ENCODE data around the gene ALOX12B. TPM values are rescaled to one million over a fixed set of nuclear protein-coding genes. Genes with fewer than 3 reads are reported as not detected.

The ALOX12B gene
- total RNA-seq (2014; rRNA removed; shearing (Covaris generic)), result 0.64 and 0.69 TPM in 2 replicates
- polyA plus RNA-seq (2014; cell fraction: nucleus; rRNA removed), result 2.5 TPM in 1 of 2 replicates, not detected in the other

DNA sequence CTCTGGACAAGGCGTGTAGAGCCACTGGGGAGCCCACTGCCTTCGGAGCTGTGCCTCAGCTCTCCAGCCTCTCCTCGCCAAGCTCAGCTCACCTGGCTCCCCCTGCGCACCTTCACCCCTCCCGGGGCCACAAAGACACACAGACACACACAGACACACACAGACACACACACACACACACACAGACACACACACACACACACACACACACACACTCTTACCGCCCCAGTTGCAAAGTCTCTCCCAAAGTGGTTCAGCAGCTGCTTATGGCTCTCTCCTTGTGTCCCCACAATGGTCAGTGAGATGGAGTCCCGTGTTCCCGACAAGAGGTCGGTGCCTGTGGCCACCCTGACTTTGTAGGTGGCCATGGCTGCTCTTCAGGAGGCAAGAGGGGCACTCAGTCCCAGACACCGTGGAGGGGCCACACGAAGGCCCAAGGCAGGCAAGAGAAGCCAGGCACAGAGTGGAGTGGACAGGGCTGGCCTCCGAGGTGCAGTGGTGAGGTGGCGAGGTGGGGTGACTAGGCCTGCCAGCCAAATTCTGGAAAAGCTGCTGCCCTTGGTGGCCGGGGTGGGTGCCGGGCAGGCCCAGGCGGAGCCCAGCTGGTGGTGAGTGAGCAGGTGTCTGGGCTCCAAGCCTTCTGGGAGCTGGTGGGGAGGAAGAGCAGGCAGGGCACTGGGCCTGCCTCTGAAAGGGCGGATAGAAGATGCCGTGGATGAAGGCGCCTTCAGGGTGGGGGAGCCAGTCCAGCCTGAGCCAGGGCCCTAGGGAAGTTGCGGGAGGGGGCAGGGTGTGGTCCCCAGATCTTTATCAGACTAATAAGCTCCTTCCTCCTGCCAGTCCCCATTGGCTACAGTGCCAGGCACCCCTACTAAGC, at the start of gene ALOX12B:
Gene ALOX12B (minus strand): TSS at position 642 of the 877 bp plus-strand sequence. CDS start 274 bp downstream, at position 368.
- no peak for DNase-seq (ENCODE audit: extremely low read depth, low read depth)

DNA sequence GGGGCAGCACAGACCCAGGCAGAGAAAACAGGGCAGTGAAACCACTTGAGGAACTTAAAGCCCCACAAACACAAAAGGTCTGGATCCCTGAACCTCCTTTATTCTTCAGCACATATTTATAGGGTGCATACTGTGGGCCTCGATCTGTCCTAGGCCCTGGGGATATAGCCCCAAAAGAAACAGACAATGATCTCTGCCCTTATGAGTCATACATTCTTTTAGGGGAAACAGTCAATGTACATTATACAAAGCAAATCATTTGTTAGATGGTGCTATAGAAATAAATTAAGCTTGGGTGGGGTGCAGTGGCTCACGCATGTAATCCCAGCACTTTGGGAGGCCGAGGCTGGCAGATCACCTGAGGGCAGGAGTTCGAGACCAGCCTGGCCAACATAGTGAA, 46.4 kb upstream of the ALOX12B start:
- no peak for DNase-seq (ENCODE audit: extremely low read depth, low read depth)

- no peak for DNase-seq (ENCODE audit: extremely low read depth, low read depth)
These were observed 45.9 kb upstream of the ALOX12B start for GRCh38 chr17:8133399-8133798.

GRCh38 chr17:8131844-8132441, 44.4 kb upstream of the ALOX12B start:
- DNase-seq (ENCODE audit: extremely low read depth, low read depth), result no peak

DNA sequence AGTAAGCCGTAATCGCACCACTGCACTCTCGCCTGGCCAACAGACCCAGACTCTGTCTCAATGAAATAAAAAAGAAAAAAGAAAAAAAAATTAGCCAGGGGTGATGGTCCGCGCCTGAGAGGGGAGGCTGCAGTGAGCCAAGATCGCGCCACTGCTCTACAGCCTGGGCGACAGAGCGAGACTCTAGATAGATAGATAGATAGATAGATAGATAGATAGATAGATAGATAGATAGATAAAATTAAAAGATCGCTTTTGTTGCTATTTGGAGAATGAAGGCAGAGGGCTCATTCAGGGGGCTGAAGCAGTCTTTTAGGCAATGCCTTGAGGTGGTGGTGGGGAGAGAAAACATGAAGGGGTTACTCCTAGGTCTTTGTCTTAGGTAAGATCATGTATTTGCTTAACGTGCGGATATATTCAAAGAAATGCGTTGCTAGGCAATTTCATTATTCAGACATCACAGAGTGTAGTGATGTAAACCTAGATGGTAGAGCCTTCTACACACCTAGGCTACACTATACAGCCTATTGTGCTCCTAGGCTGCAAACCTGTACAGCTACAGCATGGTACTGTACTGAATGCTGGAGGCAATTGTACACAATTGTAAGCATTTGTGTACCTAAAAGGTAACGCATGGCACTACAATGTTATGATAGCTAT, 40.7 kb upstream of the ALOX12B start:
- no peak for DNase-seq (ENCODE audit: extremely low read depth, low read depth)

- no peak for DNase-seq (ENCODE audit: extremely low read depth, low read depth)
These were observed 39.1 kb upstream of the ALOX12B start for GRCh38 chr17:8126491-8127066.

DNA sequence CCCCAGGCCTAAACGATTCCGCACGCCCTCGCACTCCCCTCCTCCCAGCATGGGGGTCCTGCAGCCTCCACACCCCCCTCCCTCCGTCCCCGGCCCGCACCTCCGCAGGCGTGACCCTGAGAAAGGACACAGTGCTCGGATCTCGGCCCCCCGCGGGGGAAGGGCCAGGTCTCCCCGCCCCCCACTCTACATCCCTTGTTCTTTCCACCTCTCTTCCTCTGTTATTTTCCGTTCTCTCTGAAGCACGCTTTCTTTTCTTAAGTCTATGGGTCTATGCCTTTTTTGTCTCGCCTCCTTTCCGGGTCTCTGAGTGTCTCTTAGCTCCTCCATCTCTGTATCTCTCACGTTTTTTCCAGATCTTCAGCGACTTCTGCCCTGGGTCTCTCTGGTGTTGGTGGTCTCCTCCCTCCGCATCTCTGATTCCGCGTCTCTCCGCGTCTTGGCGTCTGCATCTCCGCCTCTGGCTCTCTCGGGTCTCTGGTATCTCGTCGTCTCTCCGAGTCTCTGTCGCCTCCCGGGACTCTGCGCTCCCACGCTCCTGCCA, 38.5 kb upstream of the ALOX12B start:
- DNase-seq (ENCODE audit: extremely low read depth, low read depth), result no peak

DNA sequence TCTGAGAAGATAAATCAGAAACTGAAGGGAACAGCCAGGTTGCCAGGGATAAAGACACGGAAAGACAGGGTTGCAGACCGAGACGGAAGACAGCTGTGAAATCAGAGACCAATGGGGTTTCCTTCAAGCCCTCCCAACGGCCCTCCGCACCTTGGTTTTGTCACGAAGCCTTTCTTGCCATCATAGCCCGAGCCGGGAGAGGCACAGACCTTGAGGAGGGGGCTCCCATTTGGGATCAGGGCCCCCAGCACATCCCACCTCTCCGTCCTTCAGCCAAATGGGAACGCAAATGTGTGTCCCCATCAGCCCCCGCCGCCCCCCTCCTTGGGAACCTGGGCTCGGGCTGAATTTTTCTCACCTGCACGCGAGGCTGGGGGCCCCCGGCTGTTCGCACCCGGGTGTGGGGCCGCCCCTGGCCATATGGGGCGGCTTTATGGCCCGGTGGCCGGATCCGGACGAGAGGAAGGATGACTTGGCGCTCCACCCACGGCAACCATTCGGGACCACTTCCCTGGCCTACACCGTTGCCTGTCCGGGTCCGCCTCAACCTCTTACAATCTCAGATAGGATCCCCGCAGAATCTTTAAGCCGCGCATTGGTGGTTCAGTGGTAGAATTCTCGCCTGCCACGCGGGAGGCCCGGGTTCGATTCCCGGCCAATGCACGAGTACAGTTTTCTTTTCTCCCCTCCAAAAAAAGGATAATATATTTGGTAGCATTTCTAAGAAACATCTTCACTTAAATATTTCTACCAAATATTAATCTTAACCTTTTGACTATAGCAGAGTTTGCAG, 37.8 kb upstream of the ALOX12B start:
- peak; percentile 82 for DNase-seq (ENCODE audit: extremely low read depth, low read depth)

- no peak for DNase-seq (ENCODE audit: extremely low read depth, low read depth)
These were observed 37.0 kb upstream of the ALOX12B start for GRCh38 chr17:8124350-8125153.

GRCh38 chr17:8123695-8124349, 36.3 kb upstream of the ALOX12B start, which contains the start of gene HES7:
Gene HES7 (minus strand): TSS chr17:8124106. CDS start chr17:8124084, 22 bp downstream.
- peak; percentile 73 for DNase-seq (ENCODE audit: extremely low read depth, low read depth)

- no peak for DNase-seq (ENCODE audit: extremely low read depth, low read depth)
These were observed 35.6 kb upstream of the ALOX12B start for GRCh38 chr17:8122924-8123694.

- no peak for DNase-seq (ENCODE audit: extremely low read depth, low read depth)
These were observed 35.0 kb upstream of the ALOX12B start for GRCh38 chr17:8122422-8122923.

- peak; percentile 75 for DNase-seq (ENCODE audit: extremely low read depth, low read depth)
These were observed 34.3 kb upstream of the ALOX12B start for GRCh38 chr17:8121681-8122421.

- DNase-seq (ENCODE audit: extremely low read depth, low read depth), result no peak
These were observed 33.8 kb upstream of the ALOX12B start for GRCh38 chr17:8121407-8121680.

DNA sequence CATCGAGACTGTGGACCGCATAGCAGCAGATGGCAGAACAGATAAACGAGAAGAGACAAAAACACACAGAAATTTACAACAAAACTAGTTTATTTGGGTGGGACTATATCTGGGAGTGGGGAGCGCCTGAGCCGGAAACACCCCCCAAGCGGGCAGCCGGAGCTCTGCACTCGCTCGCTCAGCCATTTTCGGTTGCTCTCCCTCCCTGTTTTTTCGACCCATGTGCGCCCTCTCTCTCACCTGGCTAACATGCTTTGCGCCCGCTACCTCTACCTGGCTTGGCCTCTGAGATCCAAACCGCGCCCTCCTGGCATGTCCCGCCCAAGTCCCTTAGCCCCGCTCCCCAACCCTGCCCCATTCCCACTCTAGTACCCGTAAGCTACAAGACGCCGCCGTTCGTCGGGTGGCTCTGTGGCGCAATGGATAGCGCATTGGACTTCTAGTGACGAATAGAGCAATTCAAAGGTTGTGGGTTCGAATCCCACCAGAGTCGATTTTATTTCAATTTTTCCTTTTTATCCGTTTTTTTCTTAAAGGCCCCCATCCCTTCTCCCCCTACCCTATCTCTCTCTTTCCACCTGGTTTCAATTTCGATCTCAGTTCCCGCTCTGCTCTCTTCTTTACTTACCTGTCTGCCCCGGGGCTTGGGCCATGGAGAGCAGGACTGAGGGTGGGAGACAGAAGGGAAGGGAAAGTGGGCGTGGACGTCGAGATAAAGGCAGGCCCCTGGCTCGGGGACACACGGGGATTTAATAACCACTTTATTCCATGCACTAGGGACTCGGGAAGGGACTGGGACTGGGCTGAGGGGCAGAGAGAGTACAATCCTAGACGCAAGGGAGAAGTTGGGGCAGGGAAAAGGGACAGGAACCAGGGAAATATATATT, 33.2 kb upstream of the ALOX12B start:
- peak; percentile 84 for DNase-seq (ENCODE audit: extremely low read depth, low read depth)
